ENCODE measurements around the gene CTDSPL2. TPM values are rescaled to one million over a fixed set of nuclear protein-coding genes. Genes with fewer than 3 reads are reported as not detected.

The CTDSPL2 gene
- total RNA-seq, 1 experiment from 2014 or later: 98.0 TPM

DNA sequence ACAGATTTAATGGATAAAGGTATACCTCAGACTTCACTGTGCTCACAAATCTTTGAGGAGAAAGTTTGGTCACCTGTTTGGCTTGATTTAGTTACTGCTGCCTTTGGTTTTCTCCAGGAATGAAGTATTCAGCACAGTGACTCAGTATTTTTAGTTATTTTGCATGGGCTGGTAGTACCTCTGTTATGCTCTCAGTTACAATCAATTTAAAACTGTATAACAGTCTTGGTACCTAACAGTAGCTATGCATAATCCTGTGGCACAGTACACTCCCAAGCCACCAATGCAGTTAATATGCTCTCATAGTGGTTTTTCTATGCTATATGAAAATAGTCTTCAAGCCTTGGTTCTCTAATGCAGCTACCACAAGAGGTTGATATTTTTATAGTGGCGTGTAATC, 97.6 kb downstream of the CTDSPL2 start:
- no peak overlapping the region for H3K27ac ChIP-seq (ENCODE audit: low read length)
- no peak overlapping the region for H3K4me2 ChIP-seq (ENCODE audit: low read length)
- intact Hi-C loops (cut with micrococcal nuclease): no loop called here
- H3K4me3 ChIP-seq (ENCODE audit: low read length): no peak overlapping the region
- no peak for ATAC-seq
- H3F3A ChIP-seq (ENCODE audit: low read length, unreplicated experiment): no peaks in the 10 kb centered on the region
- H3K27me3 ChIP-seq (ENCODE audit: low read length): no peaks in the 10 kb centered on the region
- BruUV-seq (replicated peaks): TSS peak; percentile 7
- H3K36me3 ChIP-seq (ENCODE audit: low read depth, low read length): peaks cover 27% of the 10 kb centered on the region
- TF ChIP-seq EZH2 (IDR thresholded peaks at IDR 0.05; ENCODE audit: low read length, unreplicated experiment): no peak
- H3K79me2 ChIP-seq (ENCODE audit: low read length): no peaks in the 10 kb centered on the region
- H4K20me1 ChIP-seq (ENCODE audit: low read length): no peaks in the 10 kb centered on the region
- ChIA-PET POLR2A (ENCODE audit: unreplicated experiment) (no interaction called here), CTCF (no interaction called here)
- H3K9ac ChIP-seq (ENCODE audit: low read length): no peak overlapping the region
- H3K4me1 ChIP-seq (ENCODE audit: insufficient read depth, low read length): no peaks in the 10 kb centered on the region
- H3K9me3 ChIP-seq (ENCODE audit: low read length): no peaks in the 10 kb centered on the region
- H2AFZ ChIP-seq (ENCODE audit: low read length): no peak overlapping the region
- DNase-seq: no peak
- no peaks in the 10 kb centered on the region for H3K9me2 ChIP-seq (replicated peaks; ENCODE audit: low read length)

GRCh38 chr15:44527241-44527640, 99.8 kb downstream of the CTDSPL2 start:
- Histone ChIP-seq H3K27ac (ENCODE audit: low read length) (no peak overlapping the region), H3F3A (ENCODE audit: low read length, unreplicated experiment) (no peaks in the 10 kb centered on the region), H4K20me1 (ENCODE audit: low read length) (no peaks in the 10 kb centered on the region), H3K79me2 (ENCODE audit: low read length) (no peaks in the 10 kb centered on the region), H3K27me3 (ENCODE audit: low read length) (no peaks in the 10 kb centered on the region), H3K9me3 (ENCODE audit: low read length) (no peaks in the 10 kb centered on the region), H3K4me3 (ENCODE audit: low read length) (no peak overlapping the region), H3K9me2 (replicated peaks; ENCODE audit: low read length) (no peaks in the 10 kb centered on the region), H3K4me2 (ENCODE audit: low read length) (no peak overlapping the region), H2AFZ (ENCODE audit: low read length) (no peak overlapping the region), H3K4me1 (ENCODE audit: insufficient read depth, low read length) (no peaks in the 10 kb centered on the region), H3K9ac (ENCODE audit: low read length) (no peak overlapping the region), H3K36me3 (ENCODE audit: low read depth, low read length) (peaks cover 23% of the 10 kb centered on the region)
- DNase-seq (no peak), ATAC-seq (no peak)
- BruUV-seq (replicated peaks): no TSS peak
- TF ChIP-seq, protein P1, sequence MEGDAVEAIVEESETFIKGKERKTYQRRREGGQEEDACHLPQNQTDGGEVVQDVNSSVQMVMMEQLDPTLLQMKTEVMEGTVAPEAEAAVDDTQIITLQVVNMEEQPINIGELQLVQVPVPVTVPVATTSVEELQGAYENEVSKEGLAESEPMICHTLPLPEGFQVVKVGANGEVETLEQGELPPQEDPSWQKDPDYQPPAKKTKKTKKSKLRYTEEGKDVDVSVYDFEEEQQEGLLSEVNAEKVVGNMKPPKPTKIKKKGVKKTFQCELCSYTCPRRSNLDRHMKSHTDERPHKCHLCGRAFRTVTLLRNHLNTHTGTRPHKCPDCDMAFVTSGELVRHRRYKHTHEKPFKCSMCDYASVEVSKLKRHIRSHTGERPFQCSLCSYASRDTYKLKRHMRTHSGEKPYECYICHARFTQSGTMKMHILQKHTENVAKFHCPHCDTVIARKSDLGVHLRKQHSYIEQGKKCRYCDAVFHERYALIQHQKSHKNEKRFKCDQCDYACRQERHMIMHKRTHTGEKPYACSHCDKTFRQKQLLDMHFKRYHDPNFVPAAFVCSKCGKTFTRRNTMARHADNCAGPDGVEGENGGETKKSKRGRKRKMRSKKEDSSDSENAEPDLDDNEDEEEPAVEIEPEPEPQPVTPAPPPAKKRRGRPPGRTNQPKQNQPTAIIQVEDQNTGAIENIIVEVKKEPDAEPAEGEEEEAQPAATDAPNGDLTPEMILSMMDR (conservative IDR thresholded peaks at IDR 0.05; ENCODE audit: low read depth, low read length): no peak
- TF ChIP-seq EZH2phosphoT487 (IDR thresholded peaks at IDR 0.05; ENCODE audit: borderline replicate concordance, low read length) (no peak), EZH2 (IDR thresholded peaks at IDR 0.05; ENCODE audit: low read length, unreplicated experiment) (no peak)
- ChIA-PET POLR2A (ENCODE audit: unreplicated experiment) (no interaction called here), CTCF (no interaction called here)
- intact Hi-C loops (cut with micrococcal nuclease): no loop called here

DNA sequence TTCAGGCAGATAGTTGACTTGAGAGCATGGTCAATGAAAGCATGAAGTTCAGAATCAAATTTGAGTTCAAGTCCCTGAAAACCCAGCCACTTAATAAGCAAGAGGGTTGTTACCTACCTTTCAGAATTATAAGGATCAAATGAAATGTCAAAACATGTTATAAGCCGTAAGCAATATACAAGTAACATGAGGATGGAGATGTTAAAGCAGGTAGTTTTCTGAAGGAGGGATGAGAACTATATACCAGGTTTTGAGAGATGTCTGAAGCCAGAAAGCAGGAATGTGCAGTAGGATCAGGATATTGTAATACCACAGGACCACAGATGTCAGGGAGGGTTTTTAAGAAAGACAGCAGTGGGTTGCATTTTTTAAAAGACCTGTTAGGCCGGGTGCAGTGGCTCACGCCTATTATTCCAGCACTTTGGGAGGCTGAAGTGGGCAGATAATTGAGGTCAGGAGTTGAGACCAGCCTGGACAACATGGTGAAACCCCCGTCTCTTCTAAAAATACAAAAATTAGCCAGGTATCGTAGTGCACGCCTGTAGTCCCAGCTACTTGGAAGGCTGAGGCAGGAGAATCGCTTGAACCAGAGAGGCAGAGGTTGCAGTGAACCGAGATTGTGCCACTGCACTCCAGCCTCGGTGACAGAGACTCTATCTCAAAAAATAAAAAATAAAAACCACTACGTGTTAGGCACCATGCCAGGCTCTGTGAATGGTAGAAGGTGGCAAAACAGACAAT, 102.6 kb downstream of the CTDSPL2 start:
- POLR2A ChIA-PET (ENCODE audit: unreplicated experiment): interaction anchor here (0.6 to 0.7 kb wide), 2 partner anchors 108 to 256 kb away, joined by 4 to 8 read pairs; no protein-coding TSS in a partner anchor
- TSS peak; percentile 31 for BruUV-seq (replicated peaks)
- peaks cover 3% of the 10 kb centered on the region for H3K79me2 ChIP-seq (ENCODE audit: low read length)
- no peak overlapping the region for H2AFZ ChIP-seq (ENCODE audit: low read length)
- no peaks in the 10 kb centered on the region for H3F3A ChIP-seq (ENCODE audit: low read length, unreplicated experiment)
- TF ChIP-seq EZH2 (IDR thresholded peaks at IDR 0.05; ENCODE audit: low read length, unreplicated experiment) (no peak), EZH2phosphoT487 (IDR thresholded peaks at IDR 0.05; ENCODE audit: borderline replicate concordance, low read length) (no peak)
- TF ChIP-seq, protein P1 (conservative IDR thresholded peaks at IDR 0.05; ENCODE audit: low read depth, low read length): no peak
- H4K20me1 ChIP-seq (ENCODE audit: low read length): no peaks in the 10 kb centered on the region
- no peak; the same call in 1 of the 2 replicates for ATAC-seq
- no peak overlapping the region for H3K9ac ChIP-seq (ENCODE audit: low read length)
- no peak overlapping the region for H3K4me2 ChIP-seq (ENCODE audit: low read length)
- H3K36me3 ChIP-seq (ENCODE audit: low read depth, low read length): peaks cover 10% of the 10 kb centered on the region; the same call in 1 of the 2 replicates
- no peak overlapping the region for H3K27ac ChIP-seq (ENCODE audit: low read length)
- CTCF ChIA-PET: no interaction called here
- intact Hi-C loops (cut with micrococcal nuclease): no loop called here
- H3K4me1 ChIP-seq (ENCODE audit: insufficient read depth, low read length): 0 out of 2 replicates have a peak, but pooled peaks cover under 1% of the 10 kb centered on the region
- H3K27me3 ChIP-seq (ENCODE audit: low read length): no peaks in the 10 kb centered on the region
- no peak overlapping the region for H3K4me3 ChIP-seq (ENCODE audit: low read length)
- no peaks in the 10 kb centered on the region for H3K9me3 ChIP-seq (ENCODE audit: low read length)
- H3K9me2 ChIP-seq (replicated peaks; ENCODE audit: low read length): no peaks in the 10 kb centered on the region
- DNase-seq: no peak
